ENCODE data around the gene BATF2.
A peak's percentile ranks its signal among the peaks of the same experiment; 100 is the strongest.
"Not testable (repeated sequence)": the region's sequence is repeated elsewhere in the genome, so short reads cannot be mapped to it uniquely, and the experiment has no call there.

BATF2 gene

DNA sequence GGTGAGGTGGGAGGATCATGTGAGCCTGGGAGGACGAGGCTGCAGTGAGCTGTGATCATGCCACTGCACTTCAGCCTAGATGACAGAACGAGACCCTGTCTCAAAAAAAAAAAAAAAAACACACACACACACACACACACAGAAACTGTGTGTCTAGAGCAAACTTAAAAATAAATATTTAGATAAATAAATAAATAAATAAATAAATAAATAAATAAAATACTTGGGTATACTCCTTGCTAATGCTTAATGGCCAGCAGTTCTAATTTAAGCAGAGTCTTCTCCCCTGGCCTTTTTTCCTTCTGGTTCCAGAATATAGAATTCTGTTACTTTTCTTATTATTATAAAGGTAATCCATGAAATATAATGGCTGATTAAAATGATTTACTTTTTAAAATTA lies 12.1 kb upstream of the BATF2 start:
- Histone ChIP-seq H3K4me1 (ENCODE audit: insufficient read depth, low read length) (0 out of 2 replicates have a peak, but pooled peaks cover 3% of the 10 kb centered on the region), H3K36me3 (ENCODE audit: insufficient read depth, low read depth, low read length) (no peaks in the 10 kb centered on the region), H3K9me3 (ENCODE audit: insufficient read depth, low read depth, low read length) (no peaks in the 10 kb centered on the region), H3K27ac (ENCODE audit: low read length) (no peak overlapping the region), H3K4me3 (ENCODE audit: low read length) (no peak overlapping the region), H3K27me3 (ENCODE audit: insufficient read depth, low read length) (no peaks in the 10 kb centered on the region), H3K9ac (ENCODE audit: low read depth, low read length) (no peak overlapping the region)

DNA sequence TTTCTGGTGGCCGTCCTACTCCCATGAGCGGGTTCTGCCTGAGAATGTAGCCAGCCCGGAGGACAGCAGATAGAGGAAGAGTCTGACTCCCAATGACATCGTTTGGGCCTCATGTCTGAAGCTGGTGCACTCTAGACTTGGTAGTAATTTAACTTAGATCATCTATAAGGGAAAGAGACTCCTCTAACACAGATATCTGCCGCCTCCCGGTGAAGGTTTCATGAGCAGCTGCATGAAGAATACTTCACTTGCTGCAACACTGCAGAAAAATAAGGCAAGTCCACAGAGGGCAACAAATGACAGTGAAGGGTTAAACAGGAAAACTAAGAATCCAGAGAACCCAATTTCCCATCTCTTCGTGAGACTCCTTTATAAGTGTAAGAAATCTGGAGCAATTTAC lies 11.2 kb upstream of the BATF2 start:
- H3K36me3 ChIP-seq (ENCODE audit: insufficient read depth, low read depth, low read length), result no peaks in the 10 kb centered on the region
- no peaks in the 10 kb centered on the region for H3K9me3 ChIP-seq (ENCODE audit: insufficient read depth, low read depth, low read length)
- no peaks in the 10 kb centered on the region for H3K27me3 ChIP-seq (ENCODE audit: insufficient read depth, low read length)
- no peaks in the 10 kb centered on the region for H3K4me1 ChIP-seq (ENCODE audit: insufficient read depth, low read length)
- no peak overlapping the region for H3K4me3 ChIP-seq (ENCODE audit: low read length)
- no peak overlapping the region for H3K27ac ChIP-seq (ENCODE audit: low read length)
- no peak overlapping the region for H3K9ac ChIP-seq (ENCODE audit: low read depth, low read length)

DNA sequence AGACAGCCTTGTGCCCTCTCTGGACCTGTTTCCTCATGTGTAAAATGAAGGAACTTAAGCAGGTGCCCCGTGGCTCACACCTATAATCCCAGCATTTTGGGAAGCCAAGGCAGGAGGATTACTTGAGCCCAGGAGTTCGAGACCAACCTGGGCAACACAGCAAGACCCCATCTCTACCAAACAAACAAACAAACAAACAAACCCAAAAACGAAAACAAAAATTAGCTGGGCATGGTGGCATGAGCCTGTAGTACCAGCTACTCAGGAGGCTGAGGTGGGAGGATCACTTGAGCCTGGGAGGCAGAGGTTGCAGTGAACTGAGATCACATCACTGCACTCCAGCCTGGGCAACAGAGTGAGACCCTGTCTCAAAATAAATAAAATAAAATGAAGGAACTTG lies 7.2 kb upstream of the BATF2 start:
- not testable (repeated sequence) for H3K36me3 ChIP-seq (ENCODE audit: insufficient read depth, low read depth, low read length); H3K4me1 ChIP-seq (ENCODE audit: insufficient read depth, low read length); H3K9me3 ChIP-seq (ENCODE audit: insufficient read depth, low read depth, low read length); H3K27ac ChIP-seq (ENCODE audit: low read length); H3K4me3 ChIP-seq (ENCODE audit: low read length); H3K27me3 ChIP-seq (ENCODE audit: insufficient read depth, low read length); H3K9ac ChIP-seq (ENCODE audit: low read depth, low read length)

DNA sequence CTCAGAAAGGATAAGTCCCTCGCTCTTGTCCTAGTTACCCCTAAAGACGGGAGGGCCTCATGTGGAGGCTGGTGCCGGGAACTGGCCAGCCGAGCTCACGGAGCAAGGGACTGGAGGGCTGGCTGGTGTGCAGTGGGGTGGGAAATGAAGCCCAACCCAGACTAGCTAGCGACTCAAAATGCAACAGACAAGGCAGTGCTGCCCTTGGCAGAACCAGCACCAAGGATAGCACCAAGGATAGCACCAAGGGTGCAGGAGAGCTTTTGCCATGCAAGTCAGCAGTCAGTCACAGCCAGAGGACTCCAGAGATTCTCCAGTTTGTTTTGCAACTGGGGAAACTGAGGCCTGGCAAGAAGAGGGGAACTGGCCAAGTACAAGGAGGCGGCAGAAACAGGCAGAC lies 6.5 kb upstream of the BATF2 start:
- Histone ChIP-seq H3K27me3 (ENCODE audit: insufficient read depth, low read length) (no peaks in the 10 kb centered on the region), H3K9ac (ENCODE audit: low read depth, low read length) (no peak overlapping the region), H3K9me3 (ENCODE audit: insufficient read depth, low read depth, low read length) (no peaks in the 10 kb centered on the region), H3K4me1 (ENCODE audit: insufficient read depth, low read length) (no peaks in the 10 kb centered on the region), H3K36me3 (ENCODE audit: insufficient read depth, low read depth, low read length) (no peaks in the 10 kb centered on the region), H3K4me3 (ENCODE audit: low read length) (no peak overlapping the region), H3K27ac (ENCODE audit: low read length) (no peak overlapping the region)

DNA sequence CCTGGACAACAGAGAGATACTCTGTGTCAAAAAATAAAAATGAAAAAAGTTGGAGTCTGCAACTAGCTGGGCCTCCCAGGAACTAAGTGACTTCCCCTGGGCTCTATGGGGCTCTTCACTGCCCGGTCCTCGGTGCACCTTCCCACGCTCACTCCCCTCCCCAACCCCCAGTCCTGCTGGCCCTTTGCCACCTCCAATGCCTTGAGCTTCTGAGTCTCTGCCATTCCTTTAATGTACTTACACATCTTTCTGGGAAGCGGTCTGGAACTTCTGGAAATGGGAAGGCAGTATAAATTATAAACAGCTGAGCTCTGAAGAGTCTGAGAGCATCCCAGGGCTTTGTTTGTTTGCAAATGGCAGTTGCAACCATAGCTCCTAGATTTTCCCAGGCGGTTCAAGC lies 5.9 kb upstream of the BATF2 start:
- H3K4me3 ChIP-seq (ENCODE audit: low read length), result no peak overlapping the region
- H3K4me1 ChIP-seq (ENCODE audit: insufficient read depth, low read length), result no peaks in the 10 kb centered on the region
- H3K9me3 ChIP-seq (ENCODE audit: insufficient read depth, low read depth, low read length), result no peaks in the 10 kb centered on the region
- no peaks in the 10 kb centered on the region for H3K27me3 ChIP-seq (ENCODE audit: insufficient read depth, low read length)
- H3K36me3 ChIP-seq (ENCODE audit: insufficient read depth, low read depth, low read length), result no peaks in the 10 kb centered on the region
- H3K9ac ChIP-seq (ENCODE audit: low read depth, low read length), result no peak overlapping the region
- H3K27ac ChIP-seq (ENCODE audit: low read length), result no peak overlapping the region

DNA sequence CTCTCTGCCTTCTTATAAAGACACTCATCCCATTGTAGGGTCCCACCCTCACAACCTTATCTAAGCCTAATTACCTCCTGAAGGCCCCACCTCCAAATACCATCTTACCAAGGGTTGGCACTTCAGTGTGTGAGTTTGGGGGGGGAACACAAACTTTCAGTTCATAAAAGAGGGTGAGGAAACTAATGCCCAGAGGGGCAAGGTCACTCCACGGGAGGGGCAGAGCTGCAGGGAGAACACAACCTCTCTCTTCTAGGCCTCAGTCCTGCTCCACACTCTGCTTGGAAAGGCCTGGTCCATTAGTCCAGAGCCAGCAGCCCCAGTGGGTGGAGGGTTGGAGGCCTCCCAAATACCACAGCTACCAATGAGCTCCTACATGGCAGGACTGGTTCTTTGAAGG lies 2.7 kb upstream of the BATF2 start:
- no peak overlapping the region for H3K4me3 ChIP-seq (ENCODE audit: low read length)
- H3K27ac ChIP-seq (ENCODE audit: low read length), result no peak overlapping the region
- no peaks in the 10 kb centered on the region for H3K36me3 ChIP-seq (ENCODE audit: insufficient read depth, low read depth, low read length)
- H3K9ac ChIP-seq (ENCODE audit: low read depth, low read length), result no peak overlapping the region
- no peaks in the 10 kb centered on the region for H3K4me1 ChIP-seq (ENCODE audit: insufficient read depth, low read length)
- H3K27me3 ChIP-seq (ENCODE audit: insufficient read depth, low read length), result no peaks in the 10 kb centered on the region
- no peaks in the 10 kb centered on the region for H3K9me3 ChIP-seq (ENCODE audit: insufficient read depth, low read depth, low read length)

DNA sequence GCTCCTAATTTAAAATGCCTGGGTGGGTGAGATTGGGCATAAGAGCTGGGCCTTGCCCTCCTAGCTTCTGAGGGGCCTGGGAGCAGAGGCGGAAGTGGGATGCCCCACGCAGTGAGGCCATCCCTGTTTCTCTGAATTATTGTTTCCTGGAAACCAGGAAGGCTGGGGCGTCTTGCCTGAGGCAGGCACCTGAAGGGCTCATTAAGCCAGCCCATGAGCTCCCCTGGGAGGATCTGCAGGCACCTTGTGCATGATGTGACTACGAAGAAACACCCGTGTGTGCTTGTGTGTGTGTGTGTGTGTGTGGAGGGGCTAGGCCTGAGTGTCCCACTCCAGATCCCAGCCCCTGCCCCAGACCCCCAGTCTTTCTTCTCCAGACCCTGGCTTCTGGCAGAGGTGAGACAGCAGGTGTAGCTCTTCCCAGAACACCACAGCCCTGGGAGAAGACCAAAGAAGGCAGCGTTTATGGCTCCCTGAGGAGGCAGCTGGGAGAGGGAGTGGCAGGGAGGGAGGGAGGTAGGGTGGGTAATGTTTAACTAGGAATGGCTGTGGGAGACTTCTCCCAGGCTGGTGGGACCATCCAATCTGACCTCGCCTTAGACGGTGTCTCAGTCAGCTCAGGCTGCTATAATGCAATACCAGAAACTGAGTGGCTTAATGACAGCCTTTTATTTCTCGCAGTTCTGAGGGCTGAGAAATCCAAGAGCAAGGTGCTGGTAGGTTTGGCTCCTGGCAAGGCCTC lies 2.1 kb upstream of the BATF2 start:
- no peaks in the 10 kb centered on the region for H3K4me1 ChIP-seq (ENCODE audit: insufficient read depth, low read length)
- H3K9ac ChIP-seq (ENCODE audit: low read depth, low read length), result no peak overlapping the region
- no peak overlapping the region for H3K27ac ChIP-seq (ENCODE audit: low read length)
- H3K9me3 ChIP-seq (ENCODE audit: insufficient read depth, low read depth, low read length), result no peaks in the 10 kb centered on the region
- H3K27me3 ChIP-seq (ENCODE audit: insufficient read depth, low read length), result no peaks in the 10 kb centered on the region
- no peak overlapping the region for H3K4me3 ChIP-seq (ENCODE audit: low read length)
- no peaks in the 10 kb centered on the region for H3K36me3 ChIP-seq (ENCODE audit: insufficient read depth, low read depth, low read length)

DNA sequence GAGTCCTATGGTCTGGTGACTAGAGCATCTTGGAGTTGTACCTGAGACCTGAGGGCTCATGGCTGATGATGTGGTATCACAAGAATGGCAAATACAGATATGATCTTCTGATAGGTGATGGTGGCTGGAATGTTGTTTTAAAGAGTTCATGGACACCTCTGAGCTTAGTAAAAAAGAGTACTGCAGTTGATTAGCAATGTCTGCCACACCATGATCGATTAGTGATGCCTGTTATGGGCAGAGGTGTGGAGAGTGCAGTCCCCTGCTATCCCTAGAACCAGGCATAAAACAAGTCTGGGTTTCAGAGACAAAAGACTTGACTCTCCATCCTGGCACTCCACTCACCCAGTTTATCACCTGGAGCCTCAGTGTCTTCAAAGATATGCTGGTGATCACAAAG lies 1.4 kb upstream of the BATF2 start:
- no peak overlapping the region for H3K27ac ChIP-seq (ENCODE audit: low read length)
- no peak overlapping the region for H3K4me3 ChIP-seq (ENCODE audit: low read length)
- no peaks in the 10 kb centered on the region for H3K9me3 ChIP-seq (ENCODE audit: insufficient read depth, low read depth, low read length)
- H3K4me1 ChIP-seq (ENCODE audit: insufficient read depth, low read length), result no peaks in the 10 kb centered on the region
- no peaks in the 10 kb centered on the region for H3K36me3 ChIP-seq (ENCODE audit: insufficient read depth, low read depth, low read length)
- no peaks in the 10 kb centered on the region for H3K27me3 ChIP-seq (ENCODE audit: insufficient read depth, low read length)
- no peak overlapping the region for H3K9ac ChIP-seq (ENCODE audit: low read depth, low read length)

DNA sequence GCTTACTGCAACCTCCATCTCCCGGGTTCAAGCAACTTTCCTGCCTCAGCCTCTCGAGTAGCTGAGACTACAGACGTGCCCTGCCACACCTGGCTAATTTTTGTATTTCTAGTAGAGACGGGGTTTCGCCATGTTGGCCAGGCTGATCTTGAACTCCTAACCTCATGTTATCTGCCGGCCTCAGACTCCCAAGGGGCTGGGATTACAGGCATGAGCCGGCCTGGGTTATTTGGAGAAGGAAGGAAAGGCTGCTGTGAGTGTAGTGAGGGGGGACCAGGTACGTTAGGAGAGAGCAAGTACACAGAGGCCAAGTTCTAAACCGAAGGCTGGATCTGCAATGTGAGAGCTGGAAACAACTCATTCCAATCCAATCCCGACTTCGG lies 453 bp downstream of the BATF2 start:
- no peaks in the 10 kb centered on the region for H3K9me3 ChIP-seq (ENCODE audit: insufficient read depth, low read depth, low read length)
- H3K4me3 ChIP-seq (ENCODE audit: low read length), result peak overlapping the region; percentile 38; the same call in 1 of the 2 replicates
- H3K27me3 ChIP-seq (ENCODE audit: insufficient read depth, low read length), result no peaks in the 10 kb centered on the region
- H3K9ac ChIP-seq (ENCODE audit: low read depth, low read length), result peak overlapping the region; percentile 33; the same call in 1 of the 2 replicates
- no peaks in the 10 kb centered on the region for H3K4me1 ChIP-seq (ENCODE audit: insufficient read depth, low read length)
- no peak overlapping the region for H3K27ac ChIP-seq (ENCODE audit: low read length)
- H3K36me3 ChIP-seq (ENCODE audit: insufficient read depth, low read depth, low read length), result no peaks in the 10 kb centered on the region

DNA sequence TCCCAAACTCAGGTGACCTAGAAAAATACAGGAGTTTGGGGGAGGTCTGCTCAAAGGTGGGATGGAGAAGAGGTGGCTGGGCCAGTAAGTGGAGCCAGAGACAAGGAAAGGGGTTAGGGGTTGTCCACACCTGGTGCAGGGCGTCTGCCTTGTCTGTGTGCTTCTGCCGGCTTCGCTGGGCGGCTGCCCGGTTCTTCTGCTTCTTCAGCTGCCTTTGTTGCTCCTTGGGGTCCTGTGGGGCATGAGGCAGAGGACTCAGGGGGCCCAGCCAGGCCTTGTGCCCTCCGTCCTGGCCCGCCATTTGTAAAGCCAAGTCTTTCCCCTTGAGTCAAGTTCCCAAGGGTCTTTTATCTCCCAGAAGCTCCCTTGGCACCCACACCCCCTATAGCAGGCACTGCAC lies 2.5 kb downstream of the BATF2 start:
- Histone ChIP-seq H3K9me3 (ENCODE audit: insufficient read depth, low read depth, low read length) (no peaks in the 10 kb centered on the region), H3K27ac (ENCODE audit: low read length) (no peak overlapping the region), H3K36me3 (ENCODE audit: insufficient read depth, low read depth, low read length) (no peaks in the 10 kb centered on the region), H3K4me1 (ENCODE audit: insufficient read depth, low read length) (no peaks in the 10 kb centered on the region), H3K9ac (ENCODE audit: low read depth, low read length) (no peak overlapping the region), H3K27me3 (ENCODE audit: insufficient read depth, low read length) (no peaks in the 10 kb centered on the region), H3K4me3 (ENCODE audit: low read length) (no peak overlapping the region)

DNA sequence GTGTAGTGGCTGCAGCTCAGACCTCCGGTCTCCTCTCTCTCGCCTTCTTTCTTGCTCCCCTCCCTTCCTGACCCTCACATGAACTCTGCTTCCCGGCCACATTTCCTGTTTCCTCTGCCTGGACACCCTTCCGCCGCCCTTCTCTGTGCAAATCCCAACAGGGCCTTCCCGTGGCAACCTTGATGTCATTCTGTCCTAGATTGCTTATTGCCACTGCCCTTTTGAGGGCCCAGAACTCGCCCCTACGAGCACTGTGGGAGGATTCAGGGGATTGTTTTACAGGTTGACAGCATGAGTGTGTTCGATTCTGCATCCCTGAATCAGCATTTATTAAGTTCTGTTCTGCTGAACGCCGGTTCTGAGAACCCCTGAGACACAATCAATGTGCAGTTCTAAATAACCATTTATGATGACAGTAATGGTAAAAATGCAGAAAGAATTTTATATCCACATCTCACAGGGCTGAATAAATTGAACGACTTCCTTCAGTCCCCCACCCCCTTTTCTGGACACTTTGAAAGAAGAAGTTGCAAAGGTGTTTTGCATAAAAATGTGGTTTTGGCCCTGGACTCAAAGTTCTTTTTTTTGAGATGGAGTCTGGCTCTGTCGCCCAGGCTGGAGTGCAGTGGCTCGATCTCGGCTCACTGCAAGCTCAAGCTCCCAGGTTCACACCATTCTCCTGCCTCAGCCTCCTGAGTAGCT lies 6.4 kb downstream of the BATF2 start:
- Histone ChIP-seq H3K36me3 (ENCODE audit: insufficient read depth, low read depth, low read length) (no peaks in the 10 kb centered on the region), H3K9me3 (ENCODE audit: insufficient read depth, low read depth, low read length) (no peaks in the 10 kb centered on the region), H3K27ac (ENCODE audit: low read length) (no peak overlapping the region), H3K27me3 (ENCODE audit: insufficient read depth, low read length) (no peaks in the 10 kb centered on the region), H3K4me3 (ENCODE audit: low read length) (no peak overlapping the region), H3K9ac (ENCODE audit: low read depth, low read length) (no peak overlapping the region), H3K4me1 (ENCODE audit: insufficient read depth, low read length) (no peaks in the 10 kb centered on the region)

DNA sequence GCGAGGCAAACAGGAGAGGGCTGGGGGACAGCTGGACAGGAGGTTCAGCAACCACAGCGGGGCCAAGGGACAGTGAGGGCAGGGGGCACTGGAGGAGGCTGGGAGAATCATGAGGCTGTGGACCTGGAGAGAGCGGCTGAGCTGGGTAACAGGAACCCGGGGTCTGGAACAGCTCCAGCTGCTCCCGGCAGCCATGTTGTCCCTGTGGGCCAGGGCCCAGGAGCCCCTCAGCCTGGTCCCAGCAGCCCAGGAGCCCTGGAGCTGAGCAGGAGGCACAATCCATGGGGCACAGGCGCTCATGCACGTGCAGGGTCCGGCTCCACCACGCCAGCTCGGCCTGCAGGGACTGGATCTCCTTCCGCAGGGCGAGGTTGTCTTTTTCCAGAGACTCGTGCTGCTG lies 7.4 kb downstream of the BATF2 start:
- no peaks in the 10 kb centered on the region for H3K27me3 ChIP-seq (ENCODE audit: insufficient read depth, low read length)
- H3K27ac ChIP-seq (ENCODE audit: low read length), result no peak overlapping the region
- no peak overlapping the region for H3K9ac ChIP-seq (ENCODE audit: low read depth, low read length)
- H3K9me3 ChIP-seq (ENCODE audit: insufficient read depth, low read depth, low read length), result no peaks in the 10 kb centered on the region
- H3K4me3 ChIP-seq (ENCODE audit: low read length), result no peak overlapping the region
- no peaks in the 10 kb centered on the region for H3K36me3 ChIP-seq (ENCODE audit: insufficient read depth, low read depth, low read length)
- H3K4me1 ChIP-seq (ENCODE audit: insufficient read depth, low read length), result no peaks in the 10 kb centered on the region

Measured in iPS-20b (cell line).